ENCODE results near the gene EVI2A.
"Not testable (repeated sequence)": the region's sequence is repeated elsewhere in the genome, so short reads cannot be mapped to it uniquely, and the experiment has no call there.

EVI2A gene

GRCh38 chr17:31321481-31321880 lies at the start of gene EVI2A:
Gene EVI2A (minus strand): TSS chr17:31321622. CDS start chr17:31319013, 2,609 bp downstream.
- no peak within 1 kb of the TSS for H3K4me3 ChIP-seq (ENCODE audit: low read depth, low read length)

- H3K4me3 ChIP-seq (ENCODE audit: low read depth, low read length): no peak overlapping the region
These were observed 47.8 kb upstream of the EVI2A start for GRCh38 chr17:31369266-31369665.

- no peak overlapping the region for H3K4me3 ChIP-seq (ENCODE audit: low read depth, low read length)
These were observed 44.7 kb upstream of the EVI2A start for GRCh38 chr17:31366088-31366487.

GRCh38 chr17:31364012-31364411 lies 42.6 kb upstream of the EVI2A start:
- H3K4me3 ChIP-seq (ENCODE audit: low read depth, low read length): no peak overlapping the region

GRCh38 chr17:31357839-31358394 lies 36.5 kb upstream of the EVI2A start:
- no peak overlapping the region for H3K4me3 ChIP-seq (ENCODE audit: low read depth, low read length)

- H3K4me3 ChIP-seq (ENCODE audit: low read depth, low read length): no peak overlapping the region
These were observed 35.7 kb upstream of the EVI2A start for GRCh38 chr17:31357091-31357490.

- no peak overlapping the region for H3K4me3 ChIP-seq (ENCODE audit: low read depth, low read length)
These were observed 34.5 kb upstream of the EVI2A start for GRCh38 chr17:31355935-31356334.

- H3K4me3 ChIP-seq (ENCODE audit: low read depth, low read length): no peak overlapping the region
These were observed 28.0 kb upstream of the EVI2A start for GRCh38 chr17:31349454-31349853.

- H3K4me3 ChIP-seq (ENCODE audit: low read depth, low read length): not testable (repeated sequence)
These were observed 23.8 kb upstream of the EVI2A start for GRCh38 chr17:31345191-31345747.

GRCh38 chr17:31339906-31340661 lies 18.7 kb upstream of the EVI2A start:
- H3K4me3 ChIP-seq (ENCODE audit: low read depth, low read length): no peak overlapping the region

GRCh38 chr17:31329221-31329620 lies 7.8 kb upstream of the EVI2A start:
- H3K4me3 ChIP-seq (ENCODE audit: low read depth, low read length): no peak overlapping the region

- no peak overlapping the region for H3K4me3 ChIP-seq (ENCODE audit: low read depth, low read length)
These were observed 6.7 kb upstream of the EVI2A start for GRCh38 chr17:31328160-31328535.

- H3K4me3 ChIP-seq (ENCODE audit: low read depth, low read length): no peak overlapping the region
These were observed 6.2 kb upstream of the EVI2A start for GRCh38 chr17:31327534-31328159.

- H3K4me3 ChIP-seq (ENCODE audit: low read depth, low read length): no peak overlapping the region
These were observed 2.1 kb upstream of the EVI2A start for GRCh38 chr17:31323551-31323950.

- H3K4me3 ChIP-seq (ENCODE audit: low read depth, low read length): no peak overlapping the region
These were observed 544 bp upstream of the EVI2A start for GRCh38 chr17:31321966-31322365.

- H3K4me3 ChIP-seq (ENCODE audit: low read depth, low read length): no peak overlapping the region
These were observed 631 bp downstream of the EVI2A start for GRCh38 chr17:31320791-31321190.

- no peak overlapping the region for H3K4me3 ChIP-seq (ENCODE audit: low read depth, low read length)
These were observed 1.2 kb downstream of the EVI2A start for GRCh38 chr17:31320241-31320640.

GRCh38 chr17:31318851-31319661 lies 2.4 kb downstream of the EVI2A start:
- H3K4me3 ChIP-seq (ENCODE audit: low read depth, low read length): no peak overlapping the region

GRCh38 chr17:31318298-31318801 lies 3.1 kb downstream of the EVI2A start:
- H3K4me3 ChIP-seq (ENCODE audit: low read depth, low read length): no peak overlapping the region

GRCh38 chr17:31314782-31315100 lies 6.7 kb downstream of the EVI2A start:
- no peak overlapping the region for H3K4me3 ChIP-seq (ENCODE audit: low read depth, low read length)

Data from iPS-11a (cell line).